ENCODE results near the gene RAB3C.

RAB3C gene

DNA sequence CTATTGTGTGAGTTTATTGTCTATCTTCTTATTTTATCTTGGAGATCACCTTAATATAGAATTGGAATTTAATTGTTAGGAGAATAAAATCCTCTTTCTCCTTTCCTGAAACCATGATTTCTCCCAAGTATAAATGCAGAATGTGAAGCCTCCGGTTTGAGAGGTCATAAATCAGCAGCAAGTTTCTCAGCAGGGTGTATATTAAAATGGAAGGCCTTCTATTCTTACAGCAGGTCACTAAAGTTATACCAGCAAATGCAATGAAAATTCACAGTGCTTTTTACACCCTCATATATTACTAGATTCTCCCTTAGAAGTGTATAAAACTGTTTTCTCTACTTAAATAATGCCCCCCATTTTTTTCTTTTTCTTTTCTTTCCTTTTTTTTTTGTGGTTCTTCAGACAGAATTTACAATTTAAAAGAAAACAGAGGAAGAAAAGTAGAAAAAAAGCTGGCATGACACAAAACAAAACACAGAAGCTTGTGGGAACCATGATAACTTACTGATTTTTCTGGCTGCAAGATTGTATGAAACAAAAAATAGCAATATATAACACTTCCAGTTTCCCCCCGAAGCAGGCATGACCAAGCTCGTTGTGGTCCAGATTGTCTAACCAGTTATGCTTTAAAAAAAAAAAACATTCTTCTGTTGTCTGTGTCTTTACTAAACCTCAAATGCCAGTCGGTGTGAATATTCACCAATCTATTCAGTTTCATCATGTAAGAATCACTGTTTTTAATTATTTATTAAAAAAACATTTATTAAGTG is 211.2 kb downstream of the RAB3C start:
- Mint-ChIP-seq H3K9me3 (no peaks in the 10 kb centered on the region), H3K4me1 (peaks cover 11% of the 10 kb centered on the region), H3K27ac (peak overlapping the region; percentile 74 to 77 (median 77)), H3K4me3 (no peak overlapping the region), H3K27me3 (ENCODE audit: low read depth) (no peaks in the 10 kb centered on the region), H3K36me3 (ENCODE audit: low read depth) (no peaks in the 10 kb centered on the region)
- TF ChIP-seq, protein P1, sequence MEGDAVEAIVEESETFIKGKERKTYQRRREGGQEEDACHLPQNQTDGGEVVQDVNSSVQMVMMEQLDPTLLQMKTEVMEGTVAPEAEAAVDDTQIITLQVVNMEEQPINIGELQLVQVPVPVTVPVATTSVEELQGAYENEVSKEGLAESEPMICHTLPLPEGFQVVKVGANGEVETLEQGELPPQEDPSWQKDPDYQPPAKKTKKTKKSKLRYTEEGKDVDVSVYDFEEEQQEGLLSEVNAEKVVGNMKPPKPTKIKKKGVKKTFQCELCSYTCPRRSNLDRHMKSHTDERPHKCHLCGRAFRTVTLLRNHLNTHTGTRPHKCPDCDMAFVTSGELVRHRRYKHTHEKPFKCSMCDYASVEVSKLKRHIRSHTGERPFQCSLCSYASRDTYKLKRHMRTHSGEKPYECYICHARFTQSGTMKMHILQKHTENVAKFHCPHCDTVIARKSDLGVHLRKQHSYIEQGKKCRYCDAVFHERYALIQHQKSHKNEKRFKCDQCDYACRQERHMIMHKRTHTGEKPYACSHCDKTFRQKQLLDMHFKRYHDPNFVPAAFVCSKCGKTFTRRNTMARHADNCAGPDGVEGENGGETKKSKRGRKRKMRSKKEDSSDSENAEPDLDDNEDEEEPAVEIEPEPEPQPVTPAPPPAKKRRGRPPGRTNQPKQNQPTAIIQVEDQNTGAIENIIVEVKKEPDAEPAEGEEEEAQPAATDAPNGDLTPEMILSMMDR (IDR thresholded peaks at IDR 0.05; ENCODE audit: unreplicated experiment in 3 of 3), result no peak

DNA sequence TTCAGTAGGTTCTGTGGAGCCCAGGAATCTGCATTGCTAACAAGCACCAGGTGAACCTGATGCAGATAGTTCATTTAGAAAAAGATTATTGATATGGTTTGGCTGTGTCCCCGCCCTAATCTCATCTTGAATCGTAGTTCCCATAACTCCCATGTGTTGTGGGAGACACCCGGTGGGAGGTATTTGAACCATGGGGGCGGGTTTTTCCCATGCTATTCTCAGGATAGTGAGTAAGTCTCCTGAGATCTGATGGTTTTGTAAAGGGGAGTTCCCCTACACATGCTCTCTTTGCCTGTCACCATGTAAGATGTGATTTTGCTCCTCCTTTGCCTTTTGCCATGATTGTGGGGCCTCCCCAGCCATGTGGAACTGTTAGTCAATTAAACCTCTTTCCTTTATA is 212.0 kb downstream of the RAB3C start:
- no peaks in the 10 kb centered on the region for H3K27me3 Mint-ChIP-seq (ENCODE audit: low read depth)
- no peaks in the 10 kb centered on the region for H3K9me3 Mint-ChIP-seq
- TF ChIP-seq, protein P1 (IDR thresholded peaks at IDR 0.05; ENCODE audit: unreplicated experiment in 3 of 3), result no peak
- H3K27ac Mint-ChIP-seq, result no peak overlapping the region
- H3K4me3 Mint-ChIP-seq, result no peak overlapping the region
- no peaks in the 10 kb centered on the region for H3K36me3 Mint-ChIP-seq (ENCODE audit: low read depth)
- H3K4me1 Mint-ChIP-seq, result peaks cover 11% of the 10 kb centered on the region

DNA sequence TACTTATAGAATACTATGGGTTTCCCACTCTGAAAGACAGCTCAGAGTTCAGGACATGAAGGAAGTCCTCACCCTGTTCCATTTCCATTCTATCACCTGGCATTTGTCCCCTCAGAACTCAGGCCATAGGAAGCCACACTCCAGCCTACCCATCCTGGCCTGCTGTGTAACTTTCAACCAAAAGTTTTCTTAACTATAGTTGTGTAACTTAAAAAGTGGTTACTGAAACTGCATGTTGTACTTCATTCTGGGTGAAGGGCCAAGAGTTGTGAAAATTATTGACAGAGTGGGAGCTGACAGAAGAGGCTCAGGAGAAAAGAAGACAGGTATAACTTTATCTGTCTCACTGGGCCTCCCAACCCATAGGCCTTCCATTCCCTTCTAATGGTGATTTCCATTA is 212.5 kb downstream of the RAB3C start:
- Mint-ChIP-seq H3K4me3 (no peak overlapping the region), H3K4me1 (peaks cover 11% of the 10 kb centered on the region), H3K27ac (no peak overlapping the region), H3K36me3 (ENCODE audit: low read depth) (no peaks in the 10 kb centered on the region), H3K9me3 (no peaks in the 10 kb centered on the region), H3K27me3 (ENCODE audit: low read depth) (no peaks in the 10 kb centered on the region)
- TF ChIP-seq, protein P1 (IDR thresholded peaks at IDR 0.05; ENCODE audit: unreplicated experiment in 3 of 3), result no peak

DNA sequence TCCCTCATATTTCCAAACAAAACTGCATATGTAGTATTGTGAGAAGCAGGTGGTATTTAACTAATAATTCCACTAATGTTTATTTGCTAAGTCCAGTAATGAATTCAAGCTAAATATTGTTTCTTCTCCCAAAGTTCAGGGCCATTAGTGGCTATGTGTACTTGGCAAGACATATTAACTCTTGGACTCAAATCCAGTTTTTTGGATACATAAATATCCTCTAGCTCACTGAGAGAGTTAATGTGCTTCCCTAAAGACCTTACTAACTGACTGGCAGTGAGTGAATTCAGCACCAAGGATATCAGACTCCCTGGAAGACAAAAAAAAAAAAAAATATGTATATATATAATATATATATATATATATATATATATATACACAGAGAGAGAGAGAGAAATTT is 214.1 kb downstream of the RAB3C start:
- H3K4me3 Mint-ChIP-seq, result no peak overlapping the region
- TF ChIP-seq, protein P1 (IDR thresholded peaks at IDR 0.05; ENCODE audit: unreplicated experiment in 3 of 3), result no peak
- H3K4me1 Mint-ChIP-seq, result peaks cover 11% of the 10 kb centered on the region
- H3K27me3 Mint-ChIP-seq (ENCODE audit: low read depth), result no peaks in the 10 kb centered on the region
- no peaks in the 10 kb centered on the region for H3K9me3 Mint-ChIP-seq
- H3K36me3 Mint-ChIP-seq (ENCODE audit: low read depth), result no peaks in the 10 kb centered on the region
- H3K27ac Mint-ChIP-seq, result no peak overlapping the region

DNA sequence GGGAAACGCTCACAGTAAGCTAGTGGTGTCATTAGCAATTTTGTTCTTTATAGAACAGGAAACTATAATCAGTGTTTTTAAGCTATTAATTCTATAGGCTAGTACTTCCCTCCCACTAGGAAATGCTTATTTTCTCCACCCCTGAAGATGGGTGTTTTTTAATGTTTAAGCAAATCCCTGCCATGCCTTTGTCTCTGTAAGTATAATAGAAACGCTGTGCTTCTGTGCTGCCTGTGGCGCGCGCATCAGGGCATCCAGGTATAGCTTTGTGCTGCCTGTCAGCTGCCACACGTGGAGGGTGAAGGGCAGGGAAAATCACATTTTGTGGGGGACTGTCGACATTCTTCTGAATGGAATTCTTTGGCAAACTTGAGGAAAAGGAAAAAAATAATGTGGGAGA is 217.5 kb downstream of the RAB3C start:
- H3K4me3 Mint-ChIP-seq, result no peak overlapping the region
- H3K27me3 Mint-ChIP-seq (ENCODE audit: low read depth), result peaks cover 6% of the 10 kb centered on the region
- H3K4me1 Mint-ChIP-seq, result no peaks in the 10 kb centered on the region
- H3K9me3 Mint-ChIP-seq, result no peaks in the 10 kb centered on the region
- no peaks in the 10 kb centered on the region for H3K36me3 Mint-ChIP-seq (ENCODE audit: low read depth)
- H3K27ac Mint-ChIP-seq, result no peak overlapping the region
- TF ChIP-seq, protein P1 (IDR thresholded peaks at IDR 0.05; ENCODE audit: unreplicated experiment in 3 of 3), result no peak

Measured in nephron (organoid).